GM19193 (cell line): ENCODE measurements around the gene HAGHL.

ENCODE experiments used
- POLR2A ChIP-seq: IDR thresholded peaks from 4 replicates; pipeline ENCODE4 v1.6.1; 2011; ENCODE audit not compliant: insufficient read depth, insufficient read length; ENCODE audit errors: extremely low read depth

HAGHL gene

GRCh38 chr16:711084-711483, 15.8 kb upstream of the HAGHL start:
- TF ChIP-seq POLR2A, result no peak

GRCh38 chr16:711548-712320, 15.2 kb upstream of the HAGHL start:
- TF ChIP-seq POLR2A, result no peak

GRCh38 chr16:714079-714478, 12.8 kb upstream of the HAGHL start:
- TF ChIP-seq POLR2A, result no peak

GRCh38 chr16:714558-715476, 12.1 kb upstream of the HAGHL start, which contains the start of gene METRN:
METRN (plus strand) TSS chr16:715118; CDS start chr16:715290, 172 bp downstream.
- no peak for TF ChIP-seq POLR2A

DNA sequence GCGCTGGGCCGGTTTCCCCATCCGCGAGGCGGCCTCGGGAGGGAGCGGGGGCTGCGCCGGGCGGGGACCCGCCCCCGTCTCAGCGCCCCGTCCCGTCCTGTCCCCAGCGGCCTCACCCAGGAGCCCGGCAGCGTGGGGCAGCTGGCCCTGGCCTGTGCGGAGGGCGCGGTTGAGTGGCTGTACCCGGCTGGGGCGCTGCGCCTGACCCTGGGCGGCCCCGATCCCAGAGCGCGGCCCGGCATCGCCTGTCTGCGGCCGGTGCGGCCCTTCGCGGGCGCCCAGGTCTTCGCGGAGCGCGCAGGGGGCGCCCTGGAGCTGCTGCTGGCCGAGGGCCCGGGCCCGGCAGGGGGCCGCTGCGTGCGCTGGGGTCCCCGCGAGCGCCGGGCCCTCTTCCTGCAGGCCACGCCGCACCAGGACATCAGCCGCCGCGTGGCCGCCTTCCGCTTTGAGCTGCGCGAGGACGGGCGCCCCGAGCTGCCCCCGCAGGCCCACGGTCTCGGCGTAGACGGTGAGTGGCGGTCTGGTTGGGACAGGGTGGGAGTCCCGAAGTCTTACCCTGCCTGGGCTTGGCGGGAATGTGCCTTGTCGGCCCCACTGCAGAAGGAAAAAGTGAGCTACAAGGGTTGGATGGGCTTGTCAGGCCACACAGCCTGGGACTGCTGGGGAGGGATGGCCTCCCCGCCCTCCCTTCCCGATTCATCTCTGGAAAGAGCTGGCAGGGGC, 11.3 kb upstream of the HAGHL start:
- no peak for TF ChIP-seq POLR2A

- TF ChIP-seq POLR2A, result no peak
Observed at GRCh38 chr16:716200-716568, 10.7 kb upstream of the HAGHL start.

- no peak for TF ChIP-seq POLR2A
Observed at GRCh38 chr16:716768-717325, 10.1 kb upstream of the HAGHL start.

DNA sequence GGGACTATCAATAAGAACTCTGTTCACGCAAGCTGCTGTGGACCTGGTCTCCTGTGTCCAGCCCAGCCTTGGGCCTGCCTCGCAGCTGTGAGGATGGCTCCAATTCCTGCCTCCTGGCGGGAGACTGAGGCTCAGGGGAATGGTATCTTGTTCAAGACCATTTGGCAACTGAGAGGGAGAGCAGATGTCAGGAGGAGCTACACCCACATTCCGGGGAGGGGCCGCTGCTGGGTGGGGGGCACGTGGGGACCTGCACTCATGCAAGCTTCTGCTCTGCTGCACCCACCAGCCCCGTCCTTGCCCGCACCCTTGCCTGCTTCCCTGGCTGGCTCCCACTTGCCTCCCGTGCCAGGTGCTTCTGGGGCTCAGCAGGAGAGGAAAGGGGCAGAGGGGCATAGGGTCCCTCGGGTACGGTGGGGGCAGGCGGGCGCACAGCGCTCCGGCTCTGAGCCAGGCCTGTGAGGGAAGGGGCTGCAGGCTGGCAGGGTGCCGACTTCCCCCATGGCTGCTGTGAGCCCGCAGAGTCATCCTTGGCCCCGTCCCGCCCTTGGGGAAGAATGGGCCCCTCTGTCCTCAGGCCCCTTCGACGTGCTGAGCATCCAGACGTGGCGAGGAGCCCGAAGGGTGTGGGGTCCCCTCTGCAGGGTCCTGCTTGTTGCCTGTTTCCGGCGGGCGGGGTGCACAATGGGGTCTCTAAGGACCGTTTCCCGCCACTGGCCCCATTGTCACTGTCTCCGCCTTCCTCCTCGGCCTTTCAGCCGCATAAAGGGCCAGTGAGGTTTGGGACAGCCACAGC, 9.3 kb upstream of the HAGHL start:
- no peak for TF ChIP-seq POLR2A

- peak; percentile 30 for TF ChIP-seq POLR2A
Observed at GRCh38 chr16:718389-718788, 8.5 kb upstream of the HAGHL start.

DNA sequence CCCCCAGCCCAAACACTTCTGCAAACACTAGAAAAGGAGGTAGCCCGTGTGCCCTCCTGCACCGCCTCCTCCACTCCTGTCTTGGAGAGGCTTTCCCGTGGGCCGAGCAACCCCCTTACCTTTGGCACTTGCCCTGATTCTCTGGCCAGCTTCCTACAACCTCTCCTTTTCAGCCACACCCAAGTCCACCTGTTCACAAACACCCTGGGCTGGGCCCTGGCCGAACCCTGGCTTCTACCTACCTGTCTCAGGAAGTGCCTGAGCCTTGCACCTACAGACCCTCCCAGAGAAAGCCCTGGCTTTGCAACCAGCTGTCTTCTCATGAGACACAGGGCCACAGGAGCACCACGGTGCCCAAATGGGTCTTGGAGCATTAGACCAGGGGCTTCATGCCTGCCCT, 8.0 kb upstream of the HAGHL start:
- TF ChIP-seq POLR2A, result no peak

GRCh38 chr16:719815-720446, 7.0 kb upstream of the HAGHL start:
- no peak for TF ChIP-seq POLR2A

GRCh38 chr16:720447-720989, 6.4 kb upstream of the HAGHL start:
- no peak for TF ChIP-seq POLR2A

DNA sequence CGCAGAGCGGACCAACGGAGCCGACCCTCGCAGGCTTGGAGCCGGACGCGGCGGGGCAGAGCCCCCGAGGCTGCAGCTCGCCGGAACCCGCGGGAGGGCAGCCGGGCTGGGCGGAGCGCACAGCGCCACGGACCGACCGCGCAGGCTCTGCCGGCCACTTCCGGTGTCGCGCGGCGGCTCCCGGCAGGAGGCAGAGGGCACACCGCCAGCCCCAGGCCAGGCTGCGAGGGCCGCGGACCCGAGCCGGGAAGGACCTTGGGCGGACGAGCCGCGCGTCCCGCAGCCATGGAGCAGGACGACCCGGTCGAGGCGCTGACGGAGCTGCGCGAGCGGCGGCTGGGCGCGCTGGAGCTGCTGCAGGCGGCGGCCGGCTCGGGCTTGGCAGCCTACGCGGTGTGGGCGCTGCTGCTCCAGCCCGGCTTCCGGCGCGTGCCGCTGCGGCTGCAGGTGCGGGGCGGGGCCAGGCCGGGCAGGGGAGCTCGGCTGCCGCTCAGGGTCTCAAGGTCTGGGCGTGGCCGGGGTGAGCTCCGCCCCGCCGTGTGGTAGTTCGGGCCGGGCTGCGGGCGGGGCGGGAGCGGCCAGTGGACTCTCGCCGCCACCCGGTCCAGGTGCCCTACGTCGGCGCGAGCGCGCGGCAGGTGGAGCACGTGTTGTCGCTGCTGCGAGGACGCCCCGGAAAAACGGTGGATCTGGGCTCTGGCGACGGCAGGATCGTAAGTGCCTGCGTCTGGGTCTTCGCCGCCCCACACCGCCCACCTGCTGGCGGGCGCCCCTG, 5.7 kb upstream of the HAGHL start, which contains the start of gene ANTKMT:
TSS of gene ANTKMT (plus strand) at position 157 of the 775 bp plus-strand sequence. CDS start at position 286, 129 bp downstream.
- peak; percentile 97 for TF ChIP-seq POLR2A
